Measurements from ENCODE around the gene HSDL1. TPM values are rescaled to one million over a fixed set of nuclear protein-coding genes. Genes with fewer than 3 reads are reported as not detected.

Gene HSDL1
- polyA plus RNA-seq, 2 of the 4 experiments (the other 2 are of a cell fraction), result 17.9 to 24.9 TPM

DNA sequence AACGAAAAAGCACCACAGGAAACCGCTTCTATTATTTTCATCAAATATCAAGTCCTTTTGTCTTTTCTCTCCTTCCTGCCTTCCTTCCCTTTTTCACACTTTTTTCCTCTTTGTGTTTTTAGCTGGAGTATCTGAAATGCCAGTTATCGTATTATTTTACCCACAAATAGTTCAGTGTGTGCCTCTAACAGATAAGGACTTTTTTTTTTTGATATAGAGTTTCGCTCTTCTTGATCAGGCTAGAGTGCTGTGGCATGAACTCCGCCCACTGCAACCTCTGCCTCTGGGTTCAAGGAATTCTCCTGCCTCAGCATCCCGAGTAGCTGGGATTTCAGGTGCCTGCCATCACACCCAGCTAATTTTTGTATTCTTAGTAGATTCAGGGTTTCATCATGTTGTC, 10.8 kb upstream of the HSDL1 start:
- FAIRE-seq, result no peak
- no peak for TF ChIP-seq HOXB5 (CRISPR knock-in tag; IDR thresholded peaks at IDR 0.05)
- TF ChIP-seq TFCP2L1 (CRISPR knock-in tag; IDR thresholded peaks at IDR 0.05), result no peak
- TF ChIP-seq MYC (IDR thresholded peaks at IDR 0.05; ENCODE audit: borderline replicate concordance, low read length), result no peak
- no peak for TF ChIP-seq HOXA7 (CRISPR knock-in tag; IDR thresholded peaks at IDR 0.05)
- no peak for TF ChIP-seq BHLHE40 (IDR thresholded peaks at IDR 0.05; ENCODE audit: low read depth, low read length)
- TF ChIP-seq, protein P1, sequence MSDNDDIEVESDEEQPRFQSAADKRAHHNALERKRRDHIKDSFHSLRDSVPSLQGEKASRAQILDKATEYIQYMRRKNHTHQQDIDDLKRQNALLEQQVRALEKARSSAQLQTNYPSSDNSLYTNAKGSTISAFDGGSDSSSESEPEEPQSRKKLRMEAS (IDR thresholded peaks at IDR 0.05), result no peak
- no peak for TF ChIP-seq HMGXB4 (CRISPR knock-in tag; IDR thresholded peaks at IDR 0.05; ENCODE audit: borderline replicate concordance)
- no peak for TF ChIP-seq ZSCAN20 (CRISPR knock-in tag; IDR thresholded peaks at IDR 0.05)
- no peak for TF ChIP-seq NPAS2 (CRISPR knock-in tag; IDR thresholded peaks at IDR 0.05; ENCODE audit: borderline replicate concordance)
- TF ChIP-seq GATA3 (IDR thresholded peaks at IDR 0.05; ENCODE audit: borderline replicate concordance), result no peak
- TF ChIP-seq MAFK (IDR thresholded peaks at IDR 0.05; ENCODE audit: partially characterized antibody), result no peak
- TF ChIP-seq, protein P2, sequence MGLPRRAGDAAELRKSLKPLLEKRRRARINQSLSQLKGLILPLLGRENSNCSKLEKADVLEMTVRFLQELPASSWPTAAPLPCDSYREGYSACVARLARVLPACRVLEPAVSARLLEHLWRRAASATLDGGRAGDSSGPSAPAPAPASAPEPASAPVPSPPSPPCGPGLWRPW (IDR thresholded peaks at IDR 0.05), result no peak
- TF ChIP-seq, protein P3, sequence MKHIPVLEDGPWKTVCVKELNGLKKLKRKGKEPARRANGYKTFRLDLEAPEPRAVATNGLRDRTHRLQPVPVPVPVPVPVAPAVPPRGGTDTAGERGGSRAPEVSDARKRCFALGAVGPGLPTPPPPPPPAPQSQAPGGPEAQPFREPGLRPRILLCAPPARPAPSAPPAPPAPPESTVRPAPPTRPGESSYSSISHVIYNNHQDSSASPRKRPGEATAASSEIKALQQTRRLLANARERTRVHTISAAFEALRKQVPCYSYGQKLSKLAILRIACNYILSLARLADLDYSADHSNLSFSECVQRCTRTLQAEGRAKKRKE (CRISPR knock-in tag; IDR thresholded peaks at IDR 0.05; ENCODE audit: low read depth), result no peak
- TF ChIP-seq FOSL2 (IDR thresholded peaks at IDR 0.05), result no peak
- no peak for TF ChIP-seq FOSL2 (CRISPR knock-in tag; IDR thresholded peaks at IDR 0.05)
- TF ChIP-seq ESRRA (IDR thresholded peaks at IDR 0.05; ENCODE audit: borderline replicate concordance, low read length), result no peak
- TF ChIP-seq EHMT2 (IDR thresholded peaks at IDR 0.05; ENCODE audit: low read depth), result no peak
- no peak for TF ChIP-seq SREBF2 (IDR thresholded peaks at IDR 0.05)
- TF ChIP-seq JUNB (IDR thresholded peaks at IDR 0.05), result no peak
- TF ChIP-seq ZNF302 (CRISPR knock-in tag; IDR thresholded peaks at IDR 0.05), result no peak
- no peak for TF ChIP-seq SMC3 (IDR thresholded peaks at IDR 0.05)
- no peak overlapping the region for H3K27ac ChIP-seq
- no peak for ATAC-seq
- ChIA-PET POLR2A (interaction anchor here (1.2 kb wide), 1 partner anchor 31 kb away, joined by 5 read pairs; the partner anchor contains the start of gene TAF1C), CTCF (interaction anchor here (0.6 to 2.7 kb wide), 5 partner anchors 20 to 71 kb away, joined by 3 to 11 read pairs (median 4); partner anchors contain the start of gene TAF1C)
- 75% methylated on average over 6 of the region's 6 CpGs for WGBS (ENCODE audit: missing lambda C conversion rate)
- no peaks in the 10 kb centered on the region for H3K9me3 ChIP-seq
- DNase-seq (ENCODE audit: low read depth in 1 of 2, low spot score in 1 of 2), result no peak
- H3K4me3 ChIP-seq, result no peak overlapping the region
- no peak overlapping the region for H3K4me2 ChIP-seq
- H3K4me1 ChIP-seq, result no peaks in the 10 kb centered on the region

GRCh38 chr16:84155226-84155625, 10.2 kb upstream of the HSDL1 start:
- TF ChIP-seq REST (IDR thresholded peaks at IDR 0.05), result no peak
- TF ChIP-seq GATA3 (IDR thresholded peaks at IDR 0.05; ENCODE audit: borderline replicate concordance), result no peak
- no peak for TF ChIP-seq HOXB13 (CRISPR knock-in tag; IDR thresholded peaks at IDR 0.05; ENCODE audit: low read depth)
- TF ChIP-seq, protein P4, sequence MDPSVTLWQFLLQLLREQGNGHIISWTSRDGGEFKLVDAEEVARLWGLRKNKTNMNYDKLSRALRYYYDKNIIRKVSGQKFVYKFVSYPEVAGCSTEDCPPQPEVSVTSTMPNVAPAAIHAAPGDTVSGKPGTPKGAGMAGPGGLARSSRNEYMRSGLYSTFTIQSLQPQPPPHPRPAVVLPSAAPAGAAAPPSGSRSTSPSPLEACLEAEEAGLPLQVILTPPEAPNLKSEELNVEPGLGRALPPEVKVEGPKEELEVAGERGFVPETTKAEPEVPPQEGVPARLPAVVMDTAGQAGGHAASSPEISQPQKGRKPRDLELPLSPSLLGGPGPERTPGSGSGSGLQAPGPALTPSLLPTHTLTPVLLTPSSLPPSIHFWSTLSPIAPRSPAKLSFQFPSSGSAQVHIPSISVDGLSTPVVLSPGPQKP (IDR thresholded peaks at IDR 0.05; ENCODE audit: low read depth, low read length), result no peak
- POLR2A ChIA-PET, result no interaction called here
- Histone ChIP-seq H3K4me3 (no peak overlapping the region), H3K9me3 (no peaks in the 10 kb centered on the region), H3K27ac (no peak overlapping the region), H3K4me2 (no peak overlapping the region), H3K4me1 (no peaks in the 10 kb centered on the region)
- DNase-seq (ENCODE audit: low read depth in 1 of 2, low spot score in 1 of 2), result no peak
- FAIRE-seq, result no peak
- WGBS (ENCODE audit: missing lambda C conversion rate), result 67% methylated on average over 4 of the region's 4 CpGs
- no peak for ATAC-seq
- CTCF ChIA-PET, result interaction anchor here (0.6 to 2.7 kb wide), 3 partner anchors 21 to 32 kb away, joined by 3 to 11 read pairs (median 4); partner anchors contain the start of gene TAF1C
